ENCODE measurements around the gene RAPGEF1.

GRCh38 chr9:131618071-131618479, 121.8 kb downstream of the RAPGEF1 start:
- TF ChIP-seq CTCF (IDR thresholded peaks at IDR 0.05; ENCODE audit: low read depth, low read length) (no peak), POLR2A (IDR thresholded peaks at IDR 0.05; ENCODE audit: extremely low read depth, insufficient read length) (no peak), MYC (IDR thresholded peaks at IDR 0.05; ENCODE audit: low read depth, low read length) (no peak)
